GM21717 (cell line): Measurements from ENCODE around the gene FOXP4.

Experiments used
- ATAC-seq: cut with Tn5 transposase; IDR thresholded peaks from one replicate; pipeline ENCODE4 v1.9.1; 2021; ENCODE audit warnings: mild to moderate bottlenecking, moderate library complexity; ENCODE audit not compliant: unreplicated experiment

FOXP4 gene

GRCh38 chr6:41546475-41546865, 289 bp downstream of the FOXP4 start:
- ATAC-seq, result peak; percentile 31

- peak; percentile 9 for ATAC-seq
Measured at GRCh38 chr6:41546866-41547798, 951 bp downstream of the FOXP4 start.

DNA sequence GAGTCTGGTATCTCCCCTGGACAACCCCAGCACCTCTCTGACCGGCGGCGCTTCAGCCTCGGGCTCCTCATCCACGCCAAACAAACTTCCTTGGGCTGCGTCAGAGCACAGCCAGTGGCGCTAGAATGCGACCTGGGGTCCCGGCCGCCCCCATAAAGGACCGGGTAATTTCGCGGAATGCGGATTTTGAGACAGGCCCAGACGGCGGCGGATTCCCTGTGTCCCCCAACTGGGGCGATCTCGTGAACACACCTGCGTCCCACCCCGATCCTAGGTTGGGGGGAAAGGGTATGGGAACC, 1.6 kb downstream of the FOXP4 start:
- no peak for ATAC-seq

- no peak for ATAC-seq
Measured at GRCh38 chr6:41548098-41548840, 2.1 kb downstream of the FOXP4 start.

DNA sequence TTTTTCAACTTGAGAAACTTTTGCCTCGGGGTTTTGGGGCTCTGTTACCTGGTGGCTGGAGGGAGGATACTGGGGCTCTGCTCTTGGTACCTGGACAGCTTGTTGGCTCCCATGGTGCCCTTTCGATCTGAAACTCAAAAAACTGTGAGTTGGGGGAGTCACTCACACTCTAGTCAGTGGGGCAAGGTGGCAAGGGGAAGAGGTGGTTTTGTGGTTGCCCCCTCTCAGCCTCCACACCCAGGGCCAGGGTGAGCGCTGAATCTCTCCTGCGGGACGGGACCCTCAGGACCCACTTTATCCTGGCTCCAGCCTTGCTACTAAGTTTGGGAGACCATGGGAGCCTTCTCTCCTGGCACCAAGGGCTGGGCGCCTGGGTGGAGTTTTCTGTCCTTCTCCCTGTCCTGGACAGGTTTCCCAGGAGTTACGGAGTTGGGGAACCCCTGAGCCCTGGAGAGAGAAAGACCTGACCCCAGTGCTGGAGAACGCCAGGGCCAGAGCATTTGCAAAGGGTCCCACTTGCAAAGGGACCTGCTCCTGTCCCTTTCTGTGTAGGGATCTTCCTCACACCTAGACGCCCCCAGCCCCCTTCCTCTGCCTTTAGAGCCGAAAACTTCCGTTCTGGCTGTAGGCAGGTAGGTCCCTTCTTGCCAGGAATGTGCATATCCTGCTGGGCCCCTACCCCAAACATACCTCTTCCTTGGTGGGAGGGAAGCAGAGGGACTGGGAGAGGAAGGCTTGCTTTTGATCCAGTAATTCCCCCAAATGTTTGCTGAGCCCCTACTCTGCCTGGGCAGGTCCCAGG, 2.9 kb downstream of the FOXP4 start:
- no peak for ATAC-seq

DNA sequence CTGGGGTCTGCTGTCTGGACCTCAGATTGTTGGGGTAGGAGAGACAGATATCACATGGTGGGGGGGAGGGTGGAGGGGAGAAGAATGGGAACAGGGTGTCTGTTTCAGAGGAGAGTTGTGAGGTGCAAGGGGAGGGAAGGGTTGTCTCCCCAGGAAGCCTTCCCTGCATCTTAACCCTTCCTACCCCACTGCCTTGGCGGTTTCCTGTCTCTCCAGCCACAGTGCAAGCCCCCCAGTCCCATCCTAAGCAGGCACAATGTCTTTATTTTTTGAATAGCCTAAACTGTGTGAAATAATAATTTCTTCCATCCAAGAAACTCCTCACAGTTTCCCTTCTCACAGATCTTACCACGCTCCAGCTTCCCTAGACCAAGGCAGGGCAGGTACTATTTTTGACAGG, 3.5 kb downstream of the FOXP4 start:
- no peak for ATAC-seq

- no peak for ATAC-seq
Measured at GRCh38 chr6:41551086-41551700, 5.0 kb downstream of the FOXP4 start.

DNA sequence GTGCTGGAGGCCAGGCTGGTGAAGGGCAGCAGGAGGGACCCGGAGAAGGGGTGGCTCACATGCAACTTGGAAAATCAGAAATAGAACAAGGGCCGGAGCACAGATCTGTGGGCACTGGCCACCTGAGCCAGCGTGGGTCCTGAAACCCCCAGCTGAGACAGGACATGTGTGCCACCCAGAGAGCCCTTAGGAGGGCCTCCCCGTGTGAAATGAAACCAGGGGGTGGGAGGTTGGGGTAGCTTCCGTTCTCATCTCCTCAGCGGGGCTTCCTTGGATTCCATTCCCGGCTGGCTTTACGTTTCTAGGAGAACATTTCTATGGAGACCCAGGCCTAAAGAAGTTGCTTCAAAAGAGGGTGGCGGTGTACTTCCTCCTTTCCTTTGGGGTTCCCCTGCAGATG, 5.7 kb downstream of the FOXP4 start:
- no peak for ATAC-seq

DNA sequence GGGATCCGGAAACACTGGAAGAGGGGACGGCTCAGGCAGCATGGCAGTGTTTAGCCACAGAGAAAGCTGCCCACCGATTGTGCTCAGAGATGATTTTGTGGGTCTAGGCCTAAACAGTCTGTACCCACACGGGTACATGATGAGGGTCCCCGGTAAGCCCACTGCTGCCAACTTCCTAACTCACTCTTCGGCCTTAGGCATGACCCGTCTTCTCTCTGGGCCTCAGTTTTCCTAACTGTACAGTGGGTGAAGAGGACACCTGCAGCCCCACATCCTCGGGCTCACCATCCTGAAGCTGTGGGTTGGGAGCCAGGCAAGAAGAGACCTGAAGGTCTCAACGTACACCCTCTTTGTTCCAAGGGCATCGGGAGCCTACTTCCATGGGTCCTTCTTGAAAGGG, 6.5 kb downstream of the FOXP4 start:
- no peak for ATAC-seq

DNA sequence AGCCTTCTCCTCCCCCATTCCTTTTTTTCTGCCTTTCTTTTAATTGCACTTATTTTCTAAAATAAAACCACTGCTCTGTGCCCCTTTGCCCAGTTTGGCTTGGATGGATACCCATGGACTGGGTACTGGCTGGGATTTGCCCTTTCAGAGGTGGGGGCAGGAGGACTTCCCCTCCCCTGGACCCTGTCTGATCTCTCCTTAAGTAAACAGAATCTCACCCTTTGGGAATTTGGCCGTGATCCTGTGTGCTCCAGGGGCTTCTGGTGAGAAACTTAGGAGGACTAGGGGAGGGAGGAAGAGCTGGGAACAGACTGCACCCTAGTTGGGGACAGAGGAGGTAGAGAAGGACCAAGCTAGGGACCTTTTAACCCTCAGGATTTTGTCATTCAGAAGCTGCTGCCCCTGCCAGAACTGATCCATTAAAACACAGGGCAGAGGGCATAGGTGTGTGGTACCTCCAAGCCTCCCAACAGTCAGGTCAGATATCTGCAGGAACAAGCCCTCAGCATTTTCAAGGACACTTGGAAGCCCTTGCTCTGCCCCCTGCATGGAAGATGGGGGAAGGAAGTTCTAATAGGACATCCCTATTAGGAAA, 7.3 kb downstream of the FOXP4 start:
- no peak for ATAC-seq

- ATAC-seq, result no peak
Measured at GRCh38 chr6:41555326-41556300, 9.4 kb downstream of the FOXP4 start.

DNA sequence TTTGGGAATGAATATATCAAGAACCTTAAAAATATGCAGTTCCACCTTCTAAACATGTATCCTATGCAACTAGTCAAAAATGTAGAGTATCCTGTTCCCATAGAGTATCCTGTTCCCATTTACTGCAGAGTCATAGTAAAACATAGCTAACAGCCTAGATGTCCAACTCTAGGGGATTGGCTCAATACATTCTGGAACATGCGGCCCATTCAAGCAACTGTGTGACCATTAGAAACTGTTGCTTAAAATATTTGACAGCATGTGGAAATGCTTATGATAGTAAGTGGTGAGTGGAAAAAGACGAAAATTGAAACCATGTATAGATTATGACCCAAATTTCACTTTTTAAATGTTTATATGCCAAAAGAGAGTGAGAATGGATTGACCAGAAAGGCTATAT, 11.2 kb downstream of the FOXP4 start:
- ATAC-seq, result no peak

DNA sequence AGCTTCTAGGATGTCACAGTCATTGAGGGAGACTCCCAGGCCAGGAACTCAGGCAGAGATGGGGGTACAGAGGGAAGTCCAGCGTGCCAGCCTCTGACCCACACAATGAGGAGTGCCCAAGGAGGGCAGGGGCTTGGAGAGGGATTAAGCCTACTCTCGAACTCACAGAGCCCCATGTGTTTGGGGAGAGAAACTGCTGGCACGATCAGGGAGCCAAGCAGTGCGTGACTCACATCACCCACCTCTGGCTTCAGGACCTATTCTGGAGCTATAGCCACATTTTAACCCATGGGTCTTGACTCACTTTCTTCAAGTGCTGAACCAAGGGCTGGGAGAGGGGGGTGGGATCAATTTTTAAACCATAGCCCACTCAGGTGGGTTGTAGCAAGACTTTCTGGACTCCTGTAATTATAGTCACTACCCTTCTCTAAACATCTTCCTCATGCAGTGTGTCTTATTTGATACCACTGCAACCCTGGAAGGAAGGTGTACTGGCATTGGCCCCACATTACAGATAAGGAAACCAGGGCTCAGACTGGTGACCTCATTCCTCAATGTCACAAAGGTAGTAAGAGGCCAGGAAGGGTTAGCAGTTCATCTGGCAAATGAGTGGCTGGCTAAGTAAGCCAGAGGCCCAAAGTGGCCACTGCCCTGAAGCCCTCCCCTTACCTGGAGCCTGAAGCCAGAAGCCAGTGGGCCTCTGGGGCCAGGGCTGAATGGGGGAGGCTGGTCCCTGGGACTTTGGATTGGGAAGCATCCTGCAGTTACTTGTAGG, 12.0 kb downstream of the FOXP4 start:
- no peak for ATAC-seq

- ATAC-seq, result no peak
Measured at GRCh38 chr6:41559655-41560427, 13.7 kb downstream of the FOXP4 start.

- ATAC-seq, result peak; percentile 50
Measured at GRCh38 chr6:41560431-41561192, 14.4 kb downstream of the FOXP4 start.

- ATAC-seq, result no peak
Measured at GRCh38 chr6:41561416-41561815, 15.2 kb downstream of the FOXP4 start.
